SJCRH30 (cell line): Measurements from ENCODE around the gene TMEM38A. TPM values are rescaled to one million over a fixed set of nuclear protein-coding genes. Genes with fewer than 3 reads are reported as not detected.
"Not testable (repeated sequence)": the region's sequence is repeated elsewhere in the genome, so short reads cannot be mapped to it uniquely, and the experiment has no call there.

Source experiments
- DNase-seq, 2 experiments: peaks; one replicate each; pipeline ENCODE4 v3.0.0-alpha.2; 2015 to 2020
- H3K27ac ChIP-seq: fragments of 250-450 bp; sonication (Bioruptor Pico); 2 replicates; pipeline ENCODE4 v1.5.1; 2020; ENCODE audit warnings: mild to moderate bottlenecking, moderate library complexity
- H3K27me3 ChIP-seq: fragments of 250-450 bp; sonication (Bioruptor Pico); 2 replicates; pipeline ENCODE4 v1.5.1; 2020; ENCODE audit warnings: mild to moderate bottlenecking, moderate library complexity
- H3K36me3 ChIP-seq: fragments of 250-450 bp; sonication (Bioruptor Pico); 2 replicates; pipeline ENCODE4 v1.5.1; 2020; ENCODE audit warnings: mild to moderate bottlenecking, moderate library complexity
- H3K4me1 ChIP-seq: fragments of 250-450 bp; sonication (Bioruptor Pico); 2 replicates; pipeline ENCODE4 v1.5.1; 2020; ENCODE audit warnings: mild to moderate bottlenecking, moderate library complexity
- H3K4me3 ChIP-seq: fragments of 250-450 bp; sonication (Bioruptor Pico); 2 replicates; pipeline ENCODE4 v1.5.1; 2020; ENCODE audit warnings: mild to moderate bottlenecking, moderate library complexity
- H3K9me3 ChIP-seq: fragments of 250-450 bp; sonication (Bioruptor Pico); replicated peaks from 2 replicates; pipeline ENCODE4 v1.5.1; 2020; ENCODE audit warnings: mild to moderate bottlenecking, moderate library complexity
- total RNA-seq: library from RNA; depleted of rRNA; stranded (reverse); fragments of >200 nt; shearing (Covaris generic); gene quantifications from 2 replicates; pipeline ENCODE4 v1.2.3, GENCODE V29; 2014; rRNA removed

TMEM38A gene
- total RNA-seq, 1 experiment from 2014 or later, result 12.1 TPM

DNA sequence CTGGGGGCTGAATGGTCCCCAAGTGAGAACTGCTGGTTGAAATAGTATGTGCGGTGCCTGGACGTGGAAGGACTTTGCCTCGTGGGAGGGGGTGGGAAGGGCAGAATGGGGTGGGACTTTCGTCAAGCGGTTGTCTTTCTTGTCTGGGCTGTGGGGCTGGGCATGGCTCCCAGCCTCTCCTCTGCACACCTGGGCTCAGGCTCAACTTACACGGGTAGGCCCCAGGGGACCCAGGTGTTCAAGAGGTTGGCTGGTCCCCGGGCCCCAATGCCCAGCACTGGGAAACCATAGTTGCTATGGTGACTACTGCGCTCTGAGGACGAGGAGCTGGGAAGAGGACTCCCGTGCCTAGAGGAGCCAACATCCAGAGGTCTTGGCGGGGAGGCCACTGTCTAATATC, 66.0 kb downstream of the TMEM38A start:
- no peak for DNase-seq
- H3K4me3 ChIP-seq, result no peak overlapping the region
- H3K4me1 ChIP-seq, result no peaks in the 10 kb centered on the region
- no peak overlapping the region for H3K27ac ChIP-seq
- H3K36me3 ChIP-seq, result no peaks in the 10 kb centered on the region
- no peaks in the 10 kb centered on the region for H3K27me3 ChIP-seq
- H3K9me3 ChIP-seq, result peaks cover 4% of the 10 kb centered on the region; the same call in 1 of the 2 replicates

DNA sequence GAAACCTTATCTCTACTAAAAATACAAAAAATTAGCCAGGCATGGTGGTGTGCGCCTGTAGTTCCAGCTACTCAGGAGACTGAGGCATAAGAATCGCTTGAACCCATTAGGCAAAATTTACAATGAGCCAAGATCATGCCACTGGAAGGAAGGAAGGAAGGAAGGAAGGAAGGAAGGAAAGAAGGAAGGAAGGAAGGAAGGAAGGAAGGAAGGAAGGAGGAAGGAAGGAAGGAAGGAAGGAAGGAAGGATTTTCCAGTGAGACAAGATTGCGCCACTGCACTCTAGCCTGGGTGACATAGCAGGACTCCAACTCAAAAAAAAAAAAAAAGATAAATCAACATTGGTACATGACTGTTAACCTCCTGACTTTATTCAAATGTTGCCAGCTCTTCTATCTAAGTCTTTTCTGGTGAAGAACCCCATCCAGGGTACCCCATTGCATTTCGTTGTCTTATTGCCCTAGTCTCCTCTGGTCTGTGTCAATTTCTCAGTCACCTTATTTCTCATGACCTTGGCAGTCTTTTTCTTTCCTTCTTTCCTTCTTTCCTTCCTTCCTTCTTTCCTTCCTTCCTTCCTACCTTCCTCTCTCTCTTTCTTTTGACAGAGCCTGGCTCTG, 74.8 kb downstream of the TMEM38A start:
- not testable (repeated sequence) for H3K27ac ChIP-seq, DNase-seq, H3K4me1 ChIP-seq, H3K36me3 ChIP-seq, H3K27me3 ChIP-seq, H3K4me3 ChIP-seq, H3K9me3 ChIP-seq

DNA sequence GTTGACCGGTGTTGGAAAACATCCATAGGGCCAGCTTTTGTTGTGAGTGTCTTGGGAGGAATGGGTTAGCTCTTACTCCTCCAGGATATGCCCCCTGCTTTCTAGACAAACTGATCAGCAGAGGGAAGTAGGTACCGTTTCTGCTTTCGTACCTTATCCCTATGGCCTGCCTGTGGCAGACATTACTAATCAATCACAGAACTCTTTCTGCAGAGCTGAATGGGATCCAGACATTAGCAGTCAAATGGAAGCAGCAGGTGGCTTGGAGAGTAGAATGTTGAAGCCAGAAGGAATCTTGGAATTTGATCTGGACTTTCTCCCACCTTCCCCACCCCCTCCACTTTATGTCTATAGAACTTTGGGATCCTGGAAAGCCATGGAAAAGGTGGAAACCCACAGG, 75.8 kb downstream of the TMEM38A start:
- peak; percentile 35 to 47 for DNase-seq
- 0 out of 2 replicates have a peak, but pooled peaks cover 5% of the 10 kb centered on the region for H3K4me1 ChIP-seq

DNA sequence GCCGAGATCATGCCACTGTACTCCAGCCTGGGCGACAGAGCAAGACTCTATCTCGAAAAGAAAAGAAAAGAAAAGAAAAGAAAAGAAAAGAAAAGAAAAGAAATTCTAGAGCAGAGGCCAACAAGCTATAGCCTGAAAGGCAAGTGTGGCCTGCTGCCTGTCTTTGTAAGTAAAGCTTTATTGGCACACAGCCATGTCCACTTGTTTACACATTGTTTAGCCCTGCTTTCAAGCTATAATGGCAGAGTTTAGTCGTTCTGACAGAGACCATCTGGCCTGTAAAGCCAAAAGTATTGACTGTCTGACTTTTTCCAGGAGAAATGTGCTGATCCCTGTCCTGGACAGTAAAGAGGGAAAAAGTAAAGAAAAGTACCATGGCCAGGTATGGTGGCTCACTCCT, 77.0 kb downstream of the TMEM38A start:
- Histone ChIP-seq H3K36me3 (no peaks in the 10 kb centered on the region), H3K4me3 (no peak overlapping the region), H3K27me3 (no peaks in the 10 kb centered on the region), H3K4me1 (0 out of 2 replicates have a peak, but pooled peaks cover 5% of the 10 kb centered on the region), H3K9me3 (0 out of 2 replicates have a peak, but pooled peaks cover 4% of the 10 kb centered on the region), H3K27ac (no peak overlapping the region)
- DNase-seq, result peak in 1 of 2 experiments; percentile 33

More for the DNA sequence above, 75.8 kb downstream of the TMEM38A start:
- Histone ChIP-seq H3K36me3 (no peaks in the 10 kb centered on the region), H3K27ac (no peak overlapping the region), H3K9me3 (0 out of 2 replicates have a peak, but pooled peaks cover 4% of the 10 kb centered on the region), H3K27me3 (no peaks in the 10 kb centered on the region), H3K4me3 (no peak overlapping the region)

DNA sequence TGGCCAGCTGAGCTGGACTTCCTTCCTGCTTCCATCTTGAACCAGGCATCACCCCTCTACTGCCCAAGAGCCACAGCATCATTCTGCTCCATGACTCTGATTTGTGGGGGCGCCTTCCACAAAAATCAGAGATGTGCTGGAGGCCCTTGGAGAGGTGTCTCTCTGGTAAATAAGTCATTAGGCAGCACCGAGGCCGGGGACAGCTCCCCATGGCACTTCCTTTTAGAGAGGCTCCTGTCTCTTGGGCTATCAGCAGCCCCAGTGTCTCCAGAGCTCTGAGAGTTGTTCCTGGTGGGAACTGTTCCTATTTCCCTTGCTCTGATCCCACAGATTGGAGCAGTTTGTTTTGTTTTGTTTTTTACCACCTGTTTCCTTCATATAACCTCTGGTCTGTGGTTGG, 78.6 kb downstream of the TMEM38A start:
- no peaks in the 10 kb centered on the region for H3K4me1 ChIP-seq
- DNase-seq, result peak; percentile 19 to 44
- no peaks in the 10 kb centered on the region for H3K27me3 ChIP-seq
- no peaks in the 10 kb centered on the region for H3K36me3 ChIP-seq
- H3K4me3 ChIP-seq, result no peak overlapping the region
- 0 out of 2 replicates have a peak, but pooled peaks cover 4% of the 10 kb centered on the region for H3K9me3 ChIP-seq
- no peak overlapping the region for H3K27ac ChIP-seq

Other genes starting within 250 kb of the TMEM38A start
- 15.6 and 20.1 TPM in 2 replicates for gene EPS15L1, start 189.2 kb upstream of the TMEM38A start, total RNA-seq
- not detected in 2 replicates for gene CALR3, start 165.0 kb upstream of the TMEM38A start, total RNA-seq
- 4.7 and 5.3 TPM in 2 replicates for gene C19orf44, start 164.7 kb upstream of the TMEM38A start, total RNA-seq
- gene CHERP, start 118.7 kb upstream of the TMEM38A start, total RNA-seq, result 21.1 and 23.0 TPM in 2 replicates
- gene SLC35E1, start 88.7 kb upstream of the TMEM38A start, total RNA-seq, result 40.8 and 40.9 TPM in 2 replicates
- gene MED26, start 32.9 kb upstream of the TMEM38A start, total RNA-seq, result 12.6 and 13.5 TPM in 2 replicates
- 96.3 and 107 TPM in 2 replicates for gene SMIM7, start 995 bp upstream of the TMEM38A start, total RNA-seq
- not detected in 2 replicates for gene NWD1, start 58.7 kb downstream of the TMEM38A start, total RNA-seq
- gene SIN3B, start 168.3 kb downstream of the TMEM38A start, total RNA-seq, result 35.7 and 36.0 TPM in 2 replicates
- 0.20 and 0.47 TPM in 2 replicates for gene F2RL3, start 227.9 kb downstream of the TMEM38A start, total RNA-seq